ENCODE data around the gene METTL1. TPM values are rescaled to one million over a fixed set of nuclear protein-coding genes. Genes with fewer than 3 reads are reported as not detected.

The METTL1 gene
- total RNA-seq, 1 experiment from 2014 or later = 13.5 TPM

DNA sequence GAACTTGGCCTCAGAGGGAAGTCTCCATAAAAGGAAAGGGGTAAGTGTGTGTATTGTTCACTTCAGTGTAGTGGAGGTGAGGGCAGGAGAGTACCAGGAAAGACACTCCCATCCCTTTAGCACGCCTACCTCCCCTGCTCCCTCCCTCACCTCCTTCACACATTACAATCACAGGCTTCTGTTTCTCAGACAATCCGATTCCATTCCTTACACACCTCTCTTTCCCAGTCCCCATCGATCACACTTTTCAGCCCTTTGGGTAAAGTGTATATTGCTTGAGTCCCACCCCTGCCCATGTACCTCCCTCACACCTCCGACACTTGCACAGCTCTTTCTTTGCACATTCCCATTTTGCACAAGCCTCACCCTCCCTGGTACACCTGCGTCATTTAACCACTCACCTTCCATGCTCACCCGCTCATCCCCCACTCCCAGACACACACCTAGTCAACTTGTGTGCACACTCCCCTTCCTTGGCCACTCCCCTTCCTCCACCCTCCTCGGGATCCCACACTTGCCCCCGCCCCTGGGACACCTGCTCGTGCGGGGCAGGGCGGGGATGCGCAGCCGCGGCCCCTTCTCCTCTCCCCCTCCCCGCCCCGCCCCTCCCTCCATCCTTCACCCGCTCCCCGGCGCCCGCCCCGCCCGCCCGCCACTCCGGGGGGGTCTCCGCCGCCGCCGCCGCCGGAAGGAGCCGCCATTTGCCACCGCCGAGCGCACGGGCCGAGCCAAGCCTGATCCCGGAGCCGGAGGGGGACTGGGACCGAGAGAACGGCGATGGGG is 17.3 kb downstream of the METTL1 start, which contains the start of gene MARCHF9:
MARCHF9 (plus strand) TSS at position 693 of the 783 bp plus-strand sequence. CDS start 426 bp downstream, outside the sequence.
- DNase-seq (ENCODE audit: low read depth) = no peak

DNA sequence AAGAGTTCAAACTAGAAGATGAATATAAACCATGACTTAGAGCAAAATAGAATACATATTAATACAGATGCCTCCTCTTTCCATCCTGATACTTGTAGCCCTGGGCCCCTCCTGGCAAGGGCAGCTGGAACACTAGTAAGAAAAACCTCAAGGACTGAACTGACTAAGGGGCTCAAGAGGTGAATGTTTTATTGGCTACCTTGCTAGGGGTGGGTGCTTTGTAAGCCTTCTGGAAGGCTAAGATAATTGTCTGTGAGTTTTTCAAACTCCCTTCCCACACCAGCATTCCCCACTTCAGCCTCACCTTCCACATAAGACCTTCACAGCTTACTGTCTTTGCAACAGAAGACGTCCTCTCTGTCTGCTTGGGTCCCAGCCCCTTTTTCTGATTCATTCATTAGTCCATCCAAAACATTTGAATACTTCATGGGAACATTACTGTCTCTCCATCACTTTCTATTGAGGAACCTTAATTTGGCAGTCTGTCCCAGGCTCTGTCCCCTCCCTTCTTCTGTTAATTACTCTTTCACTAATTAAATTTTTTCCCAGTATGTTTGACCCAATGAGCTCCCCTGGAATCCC is 18.1 kb downstream of the METTL1 start:
- no peak for DNase-seq (ENCODE audit: low read depth)

DNA sequence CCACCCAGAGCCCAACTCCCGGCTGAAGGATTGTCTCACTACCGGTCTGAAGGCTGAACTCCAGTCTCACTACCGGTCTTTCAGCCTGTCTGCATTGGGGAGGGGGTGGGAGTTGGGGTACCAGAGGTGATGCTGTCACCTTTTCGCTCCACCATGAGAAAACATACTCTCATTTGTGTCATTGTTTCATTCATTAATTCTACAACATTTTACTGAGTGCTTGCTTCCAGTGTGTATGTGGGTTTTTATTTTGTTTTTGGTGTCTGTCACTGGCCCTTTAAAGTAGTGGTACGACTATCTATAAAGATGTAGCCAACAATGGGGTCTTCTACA is 19.3 kb downstream of the METTL1 start:
- no peak for DNase-seq (ENCODE audit: low read depth)

DNA sequence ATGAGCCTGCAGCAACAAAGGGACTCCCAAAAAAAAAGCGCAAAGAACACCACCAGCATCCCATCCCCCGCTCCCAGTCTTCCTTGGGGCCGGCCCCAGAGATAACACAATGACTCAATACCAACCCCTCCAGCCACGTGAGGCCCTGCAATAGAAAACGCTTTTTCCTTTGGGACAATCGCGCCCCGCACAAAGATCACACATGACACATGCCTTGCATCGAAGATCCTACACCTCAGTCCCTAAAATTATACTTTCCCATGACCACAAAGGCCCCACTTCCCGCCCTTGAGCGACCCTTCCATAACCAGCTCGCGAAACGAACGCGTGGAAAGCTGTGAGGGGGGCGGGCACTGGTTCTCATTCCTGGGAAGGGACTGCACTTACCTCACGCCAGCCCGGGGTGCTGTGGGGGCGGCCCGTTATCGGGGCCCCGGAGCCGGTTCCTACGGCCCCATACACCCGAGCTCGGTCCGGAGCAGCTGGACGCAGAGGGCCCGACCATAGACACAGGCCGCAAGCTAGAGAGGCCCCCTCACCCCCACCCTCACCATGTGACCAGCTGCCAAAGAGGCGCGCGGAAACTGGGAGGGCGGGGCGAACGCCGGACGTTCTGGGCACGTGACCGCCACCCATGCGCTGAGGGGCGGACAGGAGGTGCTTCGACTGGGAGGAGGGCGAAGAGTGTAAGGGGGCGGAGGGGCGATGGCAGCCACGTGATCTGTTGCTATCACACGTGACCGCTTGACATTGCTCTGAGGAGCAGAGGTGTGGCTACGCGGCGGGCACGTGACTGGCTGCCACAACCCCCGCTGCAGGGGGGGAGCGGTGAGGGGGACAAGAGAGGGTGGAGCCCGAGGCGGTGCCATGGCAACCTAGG is 19.9 kb downstream of the METTL1 start, which contains the start of gene CDK4:
CDK4 (minus strand) TSS at position 523 of the 880 bp plus-strand sequence. CDS start 593 bp downstream, outside the sequence.
- DNase-seq (ENCODE audit: low read depth) = peak; percentile 100

DNA sequence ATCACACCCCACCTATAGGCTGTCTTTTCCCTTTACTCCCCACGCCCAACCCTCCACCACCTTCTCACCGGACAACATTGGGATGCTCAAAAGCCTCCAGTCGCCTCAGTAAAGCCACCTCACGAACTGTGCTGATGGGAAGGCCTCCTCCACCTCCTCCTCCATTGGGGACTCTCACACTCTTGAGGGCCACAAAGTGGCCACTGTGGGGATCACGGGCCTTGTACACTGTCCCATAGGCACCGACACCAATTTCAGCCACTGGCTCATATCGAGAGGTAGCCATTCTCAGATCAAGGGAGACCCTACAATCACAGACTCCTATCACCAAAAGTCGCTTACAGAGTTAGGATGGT is 20.5 kb downstream of the METTL1 start:
- peak; percentile 64 for DNase-seq (ENCODE audit: low read depth)

DNA sequence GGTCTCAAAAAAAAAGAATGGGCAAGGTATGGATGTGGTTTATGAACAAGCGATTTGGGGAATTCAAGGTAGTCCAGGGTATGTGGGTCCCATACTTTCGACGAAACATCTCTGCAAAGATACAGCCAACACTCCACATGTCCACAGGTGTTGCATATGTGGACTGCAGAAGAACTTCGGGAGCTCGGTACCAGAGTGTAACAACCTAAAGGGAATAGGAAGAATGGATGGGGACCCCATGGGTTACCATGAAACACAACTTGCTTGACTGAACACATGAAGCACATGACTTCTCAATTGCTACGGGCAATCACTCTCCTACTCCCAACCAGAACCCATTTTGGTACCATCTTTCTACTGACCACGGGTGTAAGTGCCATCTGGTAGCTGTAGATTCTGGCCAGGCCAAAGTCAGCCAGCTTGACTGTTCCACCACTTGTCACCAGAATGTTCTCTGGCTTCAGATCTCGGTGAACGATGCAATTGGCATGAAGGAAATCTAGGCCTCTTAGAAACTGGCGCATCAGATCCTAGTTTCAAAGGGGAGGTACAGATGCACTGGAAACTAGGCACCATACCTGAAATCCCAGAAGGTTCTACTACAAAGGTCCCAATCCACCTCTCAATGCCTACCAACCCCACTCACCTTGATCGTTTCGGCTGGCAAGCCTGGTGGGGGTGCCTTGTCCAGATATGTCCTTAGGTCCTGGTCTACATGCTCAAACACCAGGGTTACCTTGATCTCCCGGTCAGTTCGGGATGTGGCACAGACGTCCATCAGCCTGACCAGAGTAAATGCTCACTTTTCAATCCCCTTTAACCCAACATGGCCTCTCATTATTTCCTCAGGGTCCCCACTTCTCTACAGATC is 21.1 kb downstream of the METTL1 start:
- no peak for DNase-seq (ENCODE audit: low read depth)

DNA sequence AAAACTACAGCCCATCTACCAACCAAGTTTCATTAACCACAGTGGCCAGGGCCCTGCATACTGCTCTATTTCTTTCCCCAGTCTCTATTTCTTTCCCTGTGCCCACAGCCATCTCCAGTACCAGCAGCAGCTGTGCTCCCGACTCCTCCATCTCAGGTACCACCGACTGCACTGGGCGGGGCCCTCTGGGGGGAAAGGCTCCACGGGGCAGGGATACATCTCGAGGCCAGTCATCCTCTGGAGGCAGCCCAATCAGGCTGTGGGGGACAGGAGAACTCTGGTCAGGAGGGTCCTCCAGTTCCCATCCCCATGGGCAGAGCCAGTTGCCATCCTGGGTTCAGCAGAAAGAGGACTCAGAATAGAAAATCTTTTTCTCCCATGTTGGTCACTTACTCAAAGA is 22.8 kb downstream of the METTL1 start:
- no peak for DNase-seq (ENCODE audit: low read depth)

DNA sequence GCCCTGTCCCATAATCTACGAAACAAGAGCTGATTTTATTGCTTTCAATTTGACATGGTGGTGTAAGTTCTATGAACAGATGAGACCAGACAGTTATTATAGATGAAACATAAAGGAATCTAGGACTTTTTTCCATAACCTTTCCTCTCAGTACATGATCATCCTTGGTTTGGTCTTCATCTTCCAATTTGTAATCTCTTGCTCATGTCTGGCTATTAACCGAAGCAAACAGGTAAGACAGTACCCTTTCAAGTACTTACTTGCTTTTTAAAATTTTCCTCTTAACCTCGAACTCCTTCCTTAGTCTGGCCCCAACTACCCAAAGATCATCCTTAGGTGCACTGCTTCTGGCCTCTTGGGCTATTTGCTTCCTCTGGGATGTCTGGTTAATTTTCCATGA is 25.9 kb downstream of the METTL1 start:
- DNase-seq (ENCODE audit: low read depth) = no peak

DNA sequence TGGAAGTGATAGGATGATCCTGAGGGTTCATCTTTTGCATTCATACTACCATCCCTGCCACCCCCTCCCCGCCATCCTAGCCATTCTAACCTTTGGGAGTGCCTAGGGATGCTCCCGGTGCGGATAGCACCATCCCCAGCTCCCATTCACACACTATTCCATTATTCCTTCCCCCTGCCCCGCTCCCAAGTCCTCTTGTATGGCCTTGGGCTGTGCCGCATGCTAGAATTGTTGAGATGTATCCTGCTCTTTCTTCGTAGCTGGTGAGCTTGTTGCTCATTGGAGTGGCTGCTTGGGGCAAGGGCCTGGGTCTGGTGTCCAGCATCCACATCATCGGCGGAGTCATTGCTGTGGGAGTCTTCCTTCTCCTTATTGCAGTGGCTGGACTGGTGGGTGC is 26.4 kb downstream of the METTL1 start:
- no peak for DNase-seq (ENCODE audit: low read depth)

DNA sequence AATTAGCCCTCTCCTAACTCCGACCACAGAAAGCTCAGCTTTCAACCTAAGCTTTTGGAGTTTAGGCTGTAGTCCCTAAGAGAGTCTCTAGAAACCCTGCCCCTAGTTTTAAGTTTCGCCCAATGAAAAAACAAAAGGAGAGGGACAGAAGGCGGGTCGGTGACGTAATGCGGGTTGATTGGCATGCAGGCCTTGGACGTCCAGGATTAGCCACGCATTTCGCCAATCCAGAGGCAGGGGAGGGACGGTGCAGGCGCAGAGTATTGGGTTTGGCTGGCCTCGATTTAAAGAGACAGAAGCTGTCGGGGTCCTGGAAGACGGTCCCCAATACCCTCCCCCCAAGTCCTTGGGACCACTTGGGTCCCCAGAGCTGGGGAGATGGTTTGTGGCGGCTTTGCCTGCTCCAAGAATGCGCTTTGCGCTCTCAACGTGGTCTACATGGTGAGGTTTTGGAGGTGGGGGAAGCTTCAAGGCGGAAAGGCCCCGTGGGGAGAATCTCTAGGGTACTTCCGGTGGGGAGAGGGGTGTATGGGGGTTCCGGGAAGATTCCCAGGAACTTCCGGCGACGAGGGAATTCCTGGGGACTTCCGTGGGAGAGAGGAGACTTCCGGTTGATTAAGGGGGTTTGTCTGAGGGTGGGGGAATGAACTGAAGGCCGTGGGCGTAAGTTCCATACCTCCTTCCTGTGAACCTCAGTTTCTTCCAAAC is 27.0 kb downstream of the METTL1 start, which contains the start of gene TSPAN31:
TSPAN31 (plus strand) TSS at position 263 of the 708 bp plus-strand sequence; CDS start at position 379, 116 bp downstream.
- peak; percentile 98 for DNase-seq (ENCODE audit: low read depth)

DNA sequence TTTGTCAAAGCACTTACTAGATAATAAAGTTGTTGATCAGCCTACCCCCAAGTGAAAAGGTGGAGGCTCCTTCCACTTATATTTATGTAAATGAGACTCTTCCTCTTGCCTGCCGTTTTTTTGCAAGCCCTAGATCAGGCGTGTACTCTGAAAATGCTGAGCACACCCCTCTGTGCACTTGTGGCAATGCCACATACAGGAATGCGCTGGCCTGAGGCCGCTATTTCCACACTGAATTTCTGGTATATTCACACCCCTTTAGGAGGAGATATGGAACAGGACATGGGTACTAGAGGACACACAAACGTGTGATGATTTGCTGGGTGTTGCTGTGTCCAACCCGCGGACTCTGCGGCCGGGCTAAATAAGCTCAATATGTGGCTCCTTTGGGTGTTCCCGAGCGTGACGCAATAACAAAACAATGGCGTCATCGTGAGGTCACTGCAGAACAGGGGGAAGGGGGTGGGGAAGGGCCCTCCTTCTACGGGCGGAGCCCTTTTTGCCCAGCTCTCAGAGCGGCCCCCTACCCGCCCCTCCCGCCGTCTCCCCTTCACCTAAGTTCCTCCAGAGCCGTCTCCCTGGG is 27.6 kb downstream of the METTL1 start:
- DNase-seq (ENCODE audit: low read depth) = no peak

DNA sequence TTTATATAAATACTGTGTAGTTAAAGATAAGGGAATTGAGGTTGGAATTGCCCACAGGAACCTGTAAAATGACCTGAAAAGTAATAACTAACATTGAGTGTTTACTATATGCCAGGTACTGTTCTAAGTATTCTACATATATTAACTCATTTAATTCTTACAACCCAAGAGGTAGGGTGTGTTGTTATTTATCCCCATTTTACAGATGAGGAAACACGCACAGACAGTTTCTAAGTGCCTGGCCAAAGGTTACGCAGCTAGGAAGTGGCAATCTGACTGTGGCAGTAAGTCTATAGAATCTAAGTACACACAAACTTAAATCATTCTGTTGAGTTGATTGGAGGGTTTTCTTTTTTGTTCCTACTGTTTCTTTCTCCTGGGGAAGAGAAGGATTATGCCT is 28.1 kb downstream of the METTL1 start:
- no peak for DNase-seq (ENCODE audit: low read depth)

DNA sequence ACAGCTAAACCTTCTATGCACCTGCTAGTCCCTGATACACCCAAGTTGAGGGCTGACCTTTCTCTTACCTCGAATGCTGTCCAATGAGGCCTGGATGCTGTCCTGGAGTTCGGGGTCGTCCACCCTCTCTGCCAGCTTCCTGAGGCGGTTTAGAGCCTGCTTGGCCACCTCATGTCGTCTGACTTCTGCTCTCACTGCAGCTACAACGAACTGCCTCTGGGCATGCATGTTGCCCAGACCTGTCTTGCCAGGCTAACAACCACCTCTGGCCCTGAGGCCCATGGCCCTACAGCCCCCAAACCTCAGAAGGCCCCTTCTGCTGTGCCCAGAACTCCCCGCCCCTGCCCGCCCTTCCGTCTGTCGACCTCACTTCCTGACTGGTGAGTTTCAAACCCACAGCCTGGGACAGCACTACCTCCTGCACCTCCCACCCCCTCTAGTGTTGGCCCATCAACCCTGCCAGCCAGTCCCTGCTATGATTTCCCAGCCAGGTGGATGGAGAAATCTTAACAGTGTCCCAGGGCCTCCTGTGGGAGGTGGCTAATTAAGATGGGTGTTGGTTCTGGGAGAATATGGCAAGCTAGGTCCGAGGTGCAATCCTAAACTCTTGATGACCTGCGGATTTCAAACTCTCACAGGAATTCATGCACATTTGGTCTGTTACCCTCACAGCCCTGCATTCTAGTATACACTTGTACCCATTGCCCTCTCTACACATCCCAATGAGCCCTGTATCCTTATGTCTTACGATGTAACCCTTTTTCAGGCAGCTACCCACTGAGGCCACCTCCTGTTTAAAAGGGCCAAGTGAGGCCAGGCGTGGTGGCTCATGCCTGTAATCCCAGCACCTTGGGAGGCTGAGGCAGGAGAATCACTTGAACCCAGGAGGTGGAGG is 29.8 kb downstream of the METTL1 start:
- DNase-seq (ENCODE audit: low read depth) = no peak

DNA sequence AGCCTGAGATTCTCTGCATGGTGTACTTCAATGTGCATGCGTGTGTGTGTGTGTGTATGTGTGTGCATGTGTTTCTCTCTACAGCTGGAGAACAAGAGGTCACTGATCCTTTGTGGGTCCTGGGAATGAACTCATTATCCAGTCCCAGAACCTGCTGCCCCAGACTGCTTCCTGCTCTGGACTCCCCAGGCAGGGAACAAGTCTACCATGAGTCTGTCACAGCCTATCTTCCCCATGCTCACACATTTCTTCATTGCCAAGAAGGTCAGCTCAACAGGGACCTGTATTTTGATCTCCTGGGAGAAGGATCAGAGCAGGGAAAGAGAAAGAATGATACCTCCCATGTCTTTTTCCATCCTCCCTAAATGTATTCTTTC is 30.5 kb downstream of the METTL1 start:
- DNase-seq (ENCODE audit: low read depth) = no peak

DNA sequence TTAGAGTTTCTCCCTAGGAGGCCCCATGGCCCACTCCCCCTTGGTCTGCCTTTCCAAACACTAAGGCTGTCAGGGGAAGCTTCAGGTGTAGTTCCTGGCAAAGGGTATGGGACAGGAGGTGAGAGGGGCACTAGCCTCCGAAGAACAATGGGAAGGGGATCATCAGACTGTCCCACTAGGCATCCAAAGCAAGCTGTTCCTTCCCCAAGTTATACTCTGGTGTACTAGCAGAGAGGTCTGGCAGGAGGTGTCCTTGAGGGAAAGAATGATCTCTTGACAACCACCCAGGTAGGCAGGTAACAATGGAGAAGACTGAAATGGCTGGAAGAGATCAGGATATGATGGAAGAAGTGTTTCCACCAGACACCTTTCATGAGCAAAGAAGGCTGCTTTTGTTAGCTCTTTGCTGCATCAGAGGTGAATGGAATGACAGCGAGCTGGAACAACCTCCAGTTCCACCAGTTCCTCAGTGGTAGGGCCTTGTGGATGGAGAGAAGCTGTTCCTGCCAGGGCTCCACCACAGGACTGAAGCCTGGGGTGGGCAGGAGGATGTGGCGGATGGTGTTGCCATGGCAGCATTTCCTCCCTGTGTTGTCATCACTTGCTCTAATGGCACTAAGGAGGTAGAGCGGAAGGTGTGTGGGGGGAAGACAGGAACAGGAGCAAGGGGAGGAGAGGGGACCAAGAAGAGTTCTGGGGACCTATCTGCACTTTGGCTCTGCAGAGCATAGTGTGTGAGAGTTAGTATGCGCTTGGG is 31.1 kb downstream of the METTL1 start:
- DNase-seq (ENCODE audit: low read depth) = no peak

DNA sequence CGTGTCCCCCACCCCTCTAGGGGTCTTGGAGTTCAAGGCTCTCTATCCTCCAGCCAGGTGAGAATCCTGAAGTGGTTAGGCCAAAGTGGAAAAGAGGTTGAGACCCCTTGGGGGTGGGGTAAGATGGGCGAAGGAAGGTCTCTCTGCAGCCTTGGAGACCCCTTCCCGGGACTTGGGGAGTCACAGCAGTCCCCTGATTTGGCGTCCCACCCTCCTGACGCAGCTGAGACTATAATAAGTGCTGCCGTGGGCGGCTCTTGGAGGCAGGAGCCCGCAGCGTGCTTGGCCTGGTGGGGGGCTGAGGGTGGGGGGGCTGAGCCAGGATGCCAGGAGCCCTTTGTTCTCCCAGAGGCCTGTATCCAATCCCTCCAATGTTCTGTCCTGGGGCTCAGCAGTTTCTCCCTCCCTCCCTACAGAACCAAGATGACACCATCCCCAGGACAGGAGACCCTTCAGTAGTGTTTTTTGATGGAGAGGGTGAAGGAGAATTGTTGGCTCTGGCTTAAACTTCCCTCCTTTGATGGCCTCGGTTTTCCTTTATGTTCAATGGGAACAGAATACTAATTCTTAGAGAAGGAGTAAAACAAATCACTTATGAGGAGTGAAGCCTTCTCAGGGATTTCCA is 31.9 kb downstream of the METTL1 start:
- no peak for DNase-seq (ENCODE audit: low read depth)

DNA sequence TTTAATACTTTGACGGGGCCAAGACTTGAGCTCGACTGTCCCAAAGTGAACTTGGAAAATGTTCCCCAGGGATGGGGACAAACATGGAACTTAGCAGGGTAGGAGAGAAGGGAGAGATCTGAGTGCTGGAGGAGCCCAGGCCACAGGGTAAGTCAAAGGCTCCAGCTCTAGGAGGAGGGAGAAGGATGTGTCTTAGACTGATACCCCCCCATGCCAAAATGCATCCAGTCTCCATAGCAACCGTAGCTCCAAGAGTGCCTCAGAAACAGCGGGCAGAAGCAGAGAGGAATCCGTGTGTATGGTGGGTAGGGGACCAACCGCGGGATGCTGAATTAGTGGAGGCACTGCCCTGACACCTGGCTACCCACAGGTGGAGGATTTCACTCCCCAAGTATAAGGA is 32.5 kb downstream of the METTL1 start:
- no peak for DNase-seq (ENCODE audit: low read depth)

DNA sequence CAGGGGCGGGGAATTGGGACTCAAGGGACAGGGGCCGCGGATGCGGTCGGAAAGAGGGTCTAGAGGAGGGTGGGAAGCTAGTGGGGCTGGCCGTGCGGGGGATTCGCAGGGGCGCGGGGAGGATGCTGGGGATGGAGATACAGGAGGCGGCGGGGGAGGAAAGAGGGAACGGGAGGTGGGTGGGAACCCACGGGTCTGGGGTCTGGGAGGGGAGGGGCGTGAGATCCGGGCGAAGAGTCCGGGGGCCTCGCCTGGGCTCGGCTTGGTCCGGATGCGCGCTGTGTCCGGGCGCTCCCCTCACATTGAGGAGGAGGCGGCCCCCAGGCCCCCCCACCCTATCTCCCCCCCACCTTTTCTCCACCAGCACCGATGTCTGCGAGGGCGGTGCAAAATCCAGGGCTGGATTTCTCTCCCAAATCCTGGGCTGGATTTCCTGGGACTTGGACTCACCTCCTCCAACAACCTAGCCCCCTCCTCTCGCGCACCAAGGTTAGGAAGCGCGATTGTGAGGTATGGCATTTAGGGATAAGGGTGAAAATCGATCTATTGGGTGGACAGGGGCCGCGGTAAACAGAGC is 33.2 kb downstream of the METTL1 start, which contains the start of gene AGAP2:
AGAP2 (minus strand) TSS at position 82 of the 577 bp plus-strand sequence. CDS start 496 bp downstream, outside the sequence.
- DNase-seq (ENCODE audit: low read depth) = no peak
